ENCODE data around the gene SHB. TPM values are rescaled to one million over a fixed set of nuclear protein-coding genes. Genes with fewer than 3 reads are reported as not detected.
A peak's percentile ranks its signal among the peaks of the same experiment; 100 is the strongest.

The SHB gene
- total and polyA plus RNA-seq, 2 of the 13 experiments (the other 11 are each of a cell fraction or from before 2014, with no cell fraction given): 19.4 to 20.7 TPM

DNA sequence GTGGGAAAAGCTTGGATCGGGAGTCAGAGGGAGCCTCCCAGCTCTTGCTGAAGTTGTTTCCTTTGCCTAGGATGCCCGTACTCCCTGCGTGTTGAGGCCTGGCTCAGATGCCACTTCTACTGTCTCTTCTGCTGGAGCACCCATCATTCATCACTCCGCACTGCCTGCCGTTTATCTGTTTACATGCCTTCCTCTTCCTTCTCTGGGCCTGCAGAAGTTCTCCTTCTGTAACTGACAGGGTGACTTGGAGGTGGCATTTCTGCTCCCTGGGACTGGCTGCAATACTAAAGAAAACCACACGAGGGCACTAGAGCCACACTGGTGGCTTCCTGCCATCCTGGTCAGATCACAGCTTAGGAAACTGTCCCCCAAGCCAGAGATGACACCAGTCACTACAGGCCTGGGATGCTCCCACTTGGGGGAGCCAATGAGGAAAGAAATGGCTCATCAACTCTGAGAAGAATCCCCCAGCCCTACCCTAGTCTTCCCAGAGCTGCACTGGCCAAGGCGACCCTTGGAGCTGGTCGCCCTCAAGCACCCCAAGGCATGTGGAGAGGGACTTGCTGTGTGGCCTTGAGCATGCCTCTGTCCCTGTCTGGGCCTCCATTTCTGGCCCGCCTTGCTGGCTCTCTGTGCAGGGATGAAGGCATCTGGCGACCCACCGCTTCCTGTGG is 155.4 kb downstream of the SHB start (continued):
- TF ChIP-seq, protein P1, sequence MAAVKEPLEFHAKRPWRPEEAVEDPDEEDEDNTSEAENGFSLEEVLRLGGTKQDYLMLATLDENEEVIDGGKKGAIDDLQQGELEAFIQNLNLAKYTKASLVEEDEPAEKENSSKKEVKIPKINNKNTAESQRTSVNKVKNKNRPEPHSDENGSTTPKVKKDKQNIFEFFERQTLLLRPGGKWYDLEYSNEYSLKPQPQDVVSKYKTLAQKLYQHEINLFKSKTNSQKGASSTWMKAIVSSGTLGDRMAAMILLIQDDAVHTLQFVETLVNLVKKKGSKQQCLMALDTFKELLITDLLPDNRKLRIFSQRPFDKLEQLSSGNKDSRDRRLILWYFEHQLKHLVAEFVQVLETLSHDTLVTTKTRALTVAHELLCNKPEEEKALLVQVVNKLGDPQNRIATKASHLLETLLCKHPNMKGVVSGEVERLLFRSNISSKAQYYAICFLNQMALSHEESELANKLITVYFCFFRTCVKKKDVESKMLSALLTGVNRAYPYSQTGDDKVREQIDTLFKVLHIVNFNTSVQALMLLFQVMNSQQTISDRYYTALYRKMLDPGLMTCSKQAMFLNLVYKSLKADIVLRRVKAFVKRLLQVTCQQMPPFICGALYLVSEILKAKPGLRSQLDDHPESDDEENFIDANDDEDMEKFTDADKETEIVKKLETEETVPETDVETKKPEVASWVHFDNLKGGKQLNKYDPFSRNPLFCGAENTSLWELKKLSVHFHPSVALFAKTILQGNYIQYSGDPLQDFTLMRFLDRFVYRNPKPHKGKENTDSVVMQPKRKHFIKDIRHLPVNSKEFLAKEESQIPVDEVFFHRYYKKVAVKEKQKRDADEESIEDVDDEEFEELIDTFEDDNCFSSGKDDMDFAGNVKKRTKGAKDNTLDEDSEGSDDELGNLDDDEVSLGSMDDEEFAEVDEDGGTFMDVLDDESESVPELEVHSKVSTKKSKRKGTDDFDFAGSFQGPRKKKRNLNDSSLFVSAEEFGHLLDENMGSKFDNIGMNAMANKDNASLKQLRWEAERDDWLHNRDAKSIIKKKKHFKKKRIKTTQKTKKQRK (IDR thresholded peaks at IDR 0.05; ENCODE audit: low read length): no peak
- TF ChIP-seq ZNF629 (CRISPR knock-in tag; conservative IDR thresholded peaks at IDR 0.05) (0 out of 2 replicates have a peak, but pooled peaks have one; percentile 10), SAP130 (CRISPR knock-in tag; IDR thresholded peaks at IDR 0.05; ENCODE audit: low read depth) (0 out of 2 replicates have a peak, but pooled peaks have one; percentile 37), ZSCAN9 (CRISPR knock-in tag; IDR thresholded peaks at IDR 0.05; ENCODE audit: borderline replicate concordance) (no peak), HBP1 (CRISPR knock-in tag; IDR thresholded peaks at IDR 0.05; ENCODE audit: low read depth) (no peak), JARID2 (CRISPR knock-in tag; IDR thresholded peaks at IDR 0.05; ENCODE audit: insufficient replicate concordance) (no peak), MYC (CRISPR knock-in tag; IDR thresholded peaks at IDR 0.05; ENCODE audit: borderline replicate concordance) (no peak), SIX4 (CRISPR knock-in tag; IDR thresholded peaks at IDR 0.05) (no peak), ZNF891 (CRISPR knock-in tag; IDR thresholded peaks at IDR 0.05) (no peak), GLMP (CRISPR knock-in tag; IDR thresholded peaks at IDR 0.05; ENCODE audit: borderline replicate concordance) (no peak), FOXA3 (CRISPR knock-in tag; IDR thresholded peaks at IDR 0.05) (no peak), ZNF280D (CRISPR knock-in tag; IDR thresholded peaks at IDR 0.05) (no peak), ZNF615 (CRISPR knock-in tag; IDR thresholded peaks at IDR 0.05; ENCODE audit: borderline replicate concordance) (no peak), KLF12 (CRISPR knock-in tag; IDR thresholded peaks at IDR 0.05; ENCODE audit: borderline replicate concordance) (no peak), BORCS8-MEF2B (CRISPR knock-in tag; IDR thresholded peaks at IDR 0.05) (0 out of 2 replicates have a peak, but pooled peaks have one; percentile 63), ZMYM4 (CRISPR knock-in tag; IDR thresholded peaks at IDR 0.05) (no peak)
- TF ChIP-seq, protein P2, sequence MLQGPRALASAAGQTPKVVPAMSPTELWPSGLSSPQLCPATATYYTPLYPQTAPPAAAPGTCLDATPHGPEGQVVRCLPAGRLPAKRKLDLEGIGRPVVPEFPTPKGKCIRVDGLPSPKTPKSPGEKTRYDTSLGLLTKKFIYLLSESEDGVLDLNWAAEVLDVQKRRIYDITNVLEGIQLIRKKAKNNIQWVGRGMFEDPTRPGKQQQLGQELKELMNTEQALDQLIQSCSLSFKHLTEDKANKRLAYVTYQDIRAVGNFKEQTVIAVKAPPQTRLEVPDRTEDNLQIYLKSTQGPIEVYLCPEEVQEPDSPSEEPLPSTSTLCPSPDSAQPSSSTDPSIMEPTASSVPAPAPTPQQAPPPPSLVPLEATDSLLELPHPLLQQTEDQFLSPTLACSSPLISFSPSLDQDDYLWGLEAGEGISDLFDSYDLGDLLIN (CRISPR knock-in tag; IDR thresholded peaks at IDR 0.05; ENCODE audit: borderline replicate concordance): no peak

All from HepG2 (cell line).